CD4-positive, alpha-beta T cell treated with Interleukin-4 for 4 hours (primary cell): ENCODE data around the gene OR7G1.

ENCODE experiments used
- DNase-seq: peaks from one replicate; pipeline ENCODE4 v3.0.0-alpha.2; 2020

OR7G1 gene

DNA sequence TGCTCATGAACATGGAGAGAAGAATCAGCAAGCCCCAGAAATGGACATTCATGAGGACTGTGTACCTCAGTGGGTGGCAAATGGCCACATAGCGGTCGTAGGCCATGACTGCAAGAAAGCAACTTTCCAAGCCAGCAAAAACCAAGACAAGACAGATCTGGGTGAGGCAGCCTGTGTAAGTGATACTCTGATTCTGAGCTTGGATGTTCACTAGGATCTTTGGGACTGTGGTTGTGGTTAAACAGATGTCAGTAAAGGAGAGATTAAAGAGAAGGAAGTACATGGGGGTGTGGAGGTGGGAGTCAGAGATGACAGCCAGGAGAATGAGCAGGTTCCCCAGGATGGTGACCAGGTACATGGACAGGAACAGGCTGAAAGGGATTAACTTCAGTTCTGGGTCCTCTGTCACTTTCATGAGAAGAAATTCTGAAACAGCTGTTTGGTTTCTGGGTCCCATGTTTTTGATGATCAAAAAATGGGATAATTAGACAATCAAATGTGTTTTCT is at the start of gene OR7G1:
Gene OR7G1 (minus strand): TSS at position 457 of the 507 bp plus-strand sequence. CDS start 0 bp downstream, at position 457.
- no peak for DNase-seq

GRCh38 chr19:9165261-9165660 is 49.7 kb upstream of the OR7G1 start:
- no peak for DNase-seq

DNA sequence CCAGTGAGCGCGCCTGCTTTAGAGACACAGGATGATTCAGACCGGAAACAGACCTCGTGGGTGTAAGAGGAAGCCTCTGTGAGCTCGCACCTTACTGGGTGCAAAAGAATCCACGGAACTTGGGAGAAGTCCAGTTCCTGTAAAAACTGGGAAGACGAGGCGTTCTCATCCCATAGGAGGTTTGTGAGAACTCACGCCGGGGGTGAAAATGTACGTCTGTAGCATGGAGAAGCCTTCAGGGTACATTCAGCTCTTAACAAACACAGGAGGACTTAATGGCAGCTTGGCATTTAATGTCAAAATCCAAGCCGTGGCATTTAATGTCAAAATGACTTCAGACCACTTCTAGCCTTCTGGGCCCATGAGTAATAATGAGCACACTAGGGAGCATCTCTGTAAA is 45.9 kb upstream of the OR7G1 start:
- DNase-seq = no peak

- no peak for DNase-seq
Measured at GRCh38 chr19:9159891-9160290, 44.3 kb upstream of the OR7G1 start.

DNA sequence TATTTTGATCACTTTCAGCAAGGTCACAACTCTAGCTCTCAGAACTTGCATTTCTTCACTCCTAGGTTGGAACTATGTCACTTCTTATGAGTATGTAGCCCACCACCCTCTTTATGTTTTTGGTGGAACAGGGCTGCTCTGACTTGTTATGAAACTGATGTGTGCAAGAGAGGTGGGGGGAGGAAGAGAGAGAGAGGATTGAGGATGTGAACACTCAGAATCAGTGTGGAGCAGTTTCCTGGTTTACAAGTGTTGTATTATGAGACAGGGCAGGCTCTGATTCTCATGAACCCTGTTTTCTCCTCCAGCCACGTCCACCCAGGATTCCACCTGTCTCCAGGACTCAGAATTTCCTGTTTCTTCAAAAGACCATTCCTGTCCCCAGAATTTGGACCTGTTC is 40.7 kb upstream of the OR7G1 start:
- DNase-seq = no peak

DNA sequence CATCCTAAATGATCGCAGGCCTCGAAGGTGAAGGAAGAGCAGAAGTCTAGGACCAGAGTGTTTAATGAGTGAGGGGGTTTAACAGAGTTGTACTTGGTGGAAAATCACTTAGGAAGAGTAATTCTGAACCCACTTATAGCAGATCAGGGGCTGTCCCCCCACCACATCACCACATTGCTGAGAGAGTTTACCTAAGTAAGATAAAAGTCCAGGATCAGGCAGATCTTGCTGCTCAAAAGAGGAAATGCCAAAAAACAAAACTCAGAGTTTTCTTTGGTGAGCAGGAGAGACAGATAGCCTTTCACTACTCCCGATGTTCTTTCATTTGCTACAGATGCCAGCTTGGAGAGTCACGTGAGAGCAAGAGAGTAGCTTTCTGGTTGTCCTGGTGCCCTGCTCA is 40.0 kb upstream of the OR7G1 start:
- no peak for DNase-seq

DNA sequence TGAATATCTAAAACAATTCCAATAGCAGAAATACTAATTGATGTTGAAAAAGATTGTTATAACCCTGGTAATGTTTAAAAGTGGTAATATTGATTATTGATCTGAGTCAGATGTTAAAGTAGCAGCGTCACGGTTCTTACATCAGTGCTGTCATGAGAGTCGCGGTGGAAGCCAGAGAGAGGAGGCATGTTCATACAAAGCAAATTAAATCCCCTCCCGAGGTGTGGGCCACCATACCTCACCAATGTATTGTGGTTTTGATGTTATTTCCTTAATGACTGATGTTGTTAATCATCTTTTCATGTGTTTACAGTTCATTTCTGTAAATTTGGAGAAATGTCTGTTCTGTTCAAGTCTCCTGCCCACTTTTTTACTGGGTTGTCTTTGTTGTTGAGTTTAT is 35.8 kb upstream of the OR7G1 start:
- DNase-seq = peak; percentile 21

GRCh38 chr19:9150650-9151049 is 35.1 kb upstream of the OR7G1 start:
- DNase-seq = no peak

DNA sequence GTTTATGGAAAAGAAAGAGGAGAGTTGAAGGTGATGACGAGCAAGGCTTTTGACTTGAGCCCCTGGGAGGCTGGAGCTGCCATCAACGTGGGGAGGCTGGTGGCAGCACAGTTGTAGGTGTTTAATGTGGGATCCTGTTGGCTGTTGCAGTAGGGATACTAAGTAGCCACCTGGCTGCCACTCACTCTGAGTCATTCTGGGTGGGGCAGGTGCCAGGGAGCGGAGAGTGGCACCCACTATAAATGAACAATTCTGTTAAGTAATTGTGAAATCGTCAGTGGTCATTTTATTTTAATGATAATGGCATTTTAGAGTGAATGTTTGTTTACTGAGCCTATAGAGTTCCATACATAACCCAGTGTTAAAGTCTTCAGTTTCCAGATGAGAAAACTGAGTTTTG is 34.4 kb upstream of the OR7G1 start:
- DNase-seq = no peak

DNA sequence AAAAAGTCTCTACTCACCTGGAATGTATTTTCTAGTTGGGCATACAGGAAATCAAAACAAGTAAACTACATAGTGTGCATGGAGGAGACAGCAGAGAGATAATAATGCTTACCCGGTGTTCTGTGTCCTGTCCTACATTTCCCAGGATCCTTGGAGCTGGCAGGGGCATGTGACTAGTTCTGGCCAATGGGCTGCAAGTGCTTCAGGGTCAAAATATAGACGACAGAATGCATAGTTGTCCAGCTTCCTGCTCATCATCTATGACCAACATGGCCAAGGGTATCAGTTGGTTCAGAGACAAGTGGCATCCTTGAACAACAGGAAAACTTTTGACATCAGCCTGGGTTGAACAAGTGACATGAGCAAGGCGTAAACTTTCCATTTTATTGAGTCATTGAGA is 33.1 kb upstream of the OR7G1 start:
- DNase-seq = no peak

DNA sequence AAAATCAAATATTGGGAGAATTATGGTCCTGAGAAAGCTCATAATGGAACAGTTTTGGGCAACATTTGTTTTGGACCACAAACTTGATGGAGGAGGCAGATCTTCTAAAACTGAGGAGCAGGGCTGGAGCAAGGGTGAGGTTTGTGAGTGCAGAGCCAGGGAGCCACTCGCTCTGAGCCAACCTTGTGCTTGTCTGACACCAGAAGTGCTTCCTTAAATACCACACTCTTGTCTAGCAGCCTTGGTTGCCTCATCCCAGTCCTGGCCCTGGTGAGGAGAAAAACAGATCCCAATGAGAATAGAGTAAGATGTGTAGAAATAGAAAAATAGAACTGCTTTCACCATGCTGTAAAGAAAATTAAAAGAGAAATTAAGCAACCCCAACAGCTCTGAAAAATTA is 31.3 kb upstream of the OR7G1 start:
- no peak for DNase-seq

GRCh38 chr19:9144920-9145319 is 29.4 kb upstream of the OR7G1 start:
- DNase-seq = no peak

GRCh38 chr19:9140159-9140874 is 24.8 kb upstream of the OR7G1 start, which contains the start of gene ZNF317:
ZNF317 (plus strand) TSS chr19:9140397; CDS start chr19:9156017, 15,620 bp downstream.
- DNase-seq = peak; percentile 91

- no peak for DNase-seq
Measured at GRCh38 chr19:9139609-9140158, 24.1 kb upstream of the OR7G1 start.

DNA sequence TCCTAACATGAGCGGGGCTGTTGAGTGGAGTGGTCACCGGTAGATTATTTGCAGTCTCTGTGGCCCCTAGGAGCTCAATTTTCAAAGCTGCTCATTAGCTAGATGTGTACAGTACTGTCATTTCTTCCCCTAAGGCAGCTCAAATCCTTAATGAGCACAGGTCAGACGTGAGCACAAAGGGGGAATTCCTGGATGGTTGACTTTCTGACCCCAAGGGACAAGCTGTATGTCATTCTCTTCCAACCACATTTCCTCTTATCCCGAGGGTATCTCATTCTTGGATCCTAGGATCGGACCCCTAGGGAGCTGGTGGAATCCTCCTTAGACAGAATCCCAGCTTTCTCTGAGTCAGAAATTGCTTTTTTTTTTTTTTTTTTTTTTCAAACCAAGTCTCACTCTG is 16.9 kb upstream of the OR7G1 start:
- no peak for DNase-seq

DNA sequence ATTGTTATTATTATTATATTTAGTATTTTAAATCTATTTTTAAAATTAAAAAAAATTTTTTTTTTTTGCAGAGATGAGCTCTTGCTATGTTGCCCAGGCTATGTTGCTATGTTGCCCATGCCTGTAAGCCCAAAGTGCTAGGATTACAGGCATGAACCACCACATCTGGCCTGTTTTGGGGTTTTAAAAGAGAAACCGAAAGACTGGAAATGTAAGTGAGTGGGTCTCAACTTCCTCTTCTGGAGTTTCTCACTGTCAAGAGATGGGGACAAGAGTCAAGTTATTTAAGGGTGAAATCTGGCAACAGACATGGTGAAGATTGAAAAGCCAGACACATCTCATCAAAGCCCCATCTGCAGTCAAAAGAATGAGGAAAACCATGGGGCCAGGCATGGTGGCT is 15.4 kb upstream of the OR7G1 start:
- DNase-seq = no peak

- no peak for DNase-seq
Measured at GRCh38 chr19:9128171-9128570, 12.6 kb upstream of the OR7G1 start.

GRCh38 chr19:9126900-9127405 is 11.4 kb upstream of the OR7G1 start, which contains the start of gene OR7G3:
OR7G3 (minus strand) TSS chr19:9126950; CDS start chr19:9126950, 0 bp downstream.
- DNase-seq = no peak

- no peak for DNase-seq
Measured at GRCh38 chr19:9116547-9116946, 984 bp upstream of the OR7G1 start.

DNA sequence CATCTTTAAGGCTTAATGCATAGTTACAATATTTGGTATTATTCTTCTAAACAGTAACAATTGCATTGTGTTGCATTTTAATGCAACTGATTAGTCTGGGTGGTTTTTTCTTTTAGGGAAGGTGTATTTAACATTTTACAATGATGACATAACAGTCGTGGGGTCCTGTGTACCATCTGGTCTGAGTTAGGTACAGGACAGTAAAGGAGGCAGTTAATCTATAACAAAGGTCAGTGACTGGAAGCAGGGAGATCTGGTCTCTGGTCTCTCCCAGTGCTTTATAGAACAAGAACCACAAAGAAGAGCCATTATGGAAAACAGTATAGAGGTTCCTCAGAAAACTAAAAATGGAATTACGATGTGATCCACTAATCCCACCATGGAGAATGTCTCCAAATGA is 5.6 kb downstream of the OR7G1 start:
- DNase-seq = no peak

DNA sequence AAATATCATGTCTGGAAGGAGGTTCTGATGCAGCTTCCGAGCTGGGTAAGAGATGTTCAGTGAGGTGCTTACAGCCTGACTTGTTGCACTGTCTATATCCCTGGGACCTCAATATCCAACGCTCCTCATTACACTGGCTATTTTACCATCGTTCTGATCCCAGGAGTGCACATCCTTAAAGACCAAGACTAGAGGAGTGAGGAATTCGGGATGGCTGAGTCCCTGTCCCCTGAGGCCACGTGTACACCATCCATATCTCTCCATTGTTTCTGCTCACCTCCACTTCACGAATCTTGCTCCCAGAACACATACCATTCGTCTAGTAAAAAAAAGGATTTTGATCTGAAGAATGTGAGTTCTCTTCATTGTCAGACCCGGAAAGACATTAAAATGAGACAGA is 8.2 kb downstream of the OR7G1 start, which contains the start of gene OR7G2:
Gene OR7G2 (minus strand): TSS at position 101 of the 400 bp plus-strand sequence. CDS start 4,232 bp downstream, outside the sequence.
- no peak for DNase-seq

- no peak for DNase-seq
Measured at GRCh38 chr19:9086761-9087160, 28.8 kb downstream of the OR7G1 start, which contains the start of gene OR1M1. OR1M1 (plus strand) TSS chr19:9087061; CDS start chr19:9093245, 6,184 bp downstream.

- DNase-seq = no peak
Measured at GRCh38 chr19:9078651-9079050, 36.9 kb downstream of the OR7G1 start.

- DNase-seq = no peak
Measured at GRCh38 chr19:9076901-9077300, 38.7 kb downstream of the OR7G1 start.
